T-helper 2 cell (primary cell): ENCODE results near the gene COL5A3.
"Not testable (repeated sequence)": the region's sequence is repeated elsewhere in the genome, so short reads cannot be mapped to it uniquely, and the experiment has no call there.

Source experiments
- DNase-seq, 5 experiments: peaks; one replicate each; pipeline versions ENCODE4 v3.0.0 to v3.0.0-alpha.2; 2012 to 2022
- total RNA-seq, 2 donors: gene quantifications; one replicate each; lab custom pipeline; 2026; lab: John Stamatoyannopoulos, UW

COL5A3 gene
- total RNA-seq, result 0.94 to 2.6 reads per million in 2 donors

- no peak for DNase-seq
These were observed at the start of gene COL5A3 for GRCh38 chr19:10010247-10010691. Gene COL5A3 (minus strand): TSS chr19:10010504. CDS start chr19:10010385, 119 bp downstream.

DNA sequence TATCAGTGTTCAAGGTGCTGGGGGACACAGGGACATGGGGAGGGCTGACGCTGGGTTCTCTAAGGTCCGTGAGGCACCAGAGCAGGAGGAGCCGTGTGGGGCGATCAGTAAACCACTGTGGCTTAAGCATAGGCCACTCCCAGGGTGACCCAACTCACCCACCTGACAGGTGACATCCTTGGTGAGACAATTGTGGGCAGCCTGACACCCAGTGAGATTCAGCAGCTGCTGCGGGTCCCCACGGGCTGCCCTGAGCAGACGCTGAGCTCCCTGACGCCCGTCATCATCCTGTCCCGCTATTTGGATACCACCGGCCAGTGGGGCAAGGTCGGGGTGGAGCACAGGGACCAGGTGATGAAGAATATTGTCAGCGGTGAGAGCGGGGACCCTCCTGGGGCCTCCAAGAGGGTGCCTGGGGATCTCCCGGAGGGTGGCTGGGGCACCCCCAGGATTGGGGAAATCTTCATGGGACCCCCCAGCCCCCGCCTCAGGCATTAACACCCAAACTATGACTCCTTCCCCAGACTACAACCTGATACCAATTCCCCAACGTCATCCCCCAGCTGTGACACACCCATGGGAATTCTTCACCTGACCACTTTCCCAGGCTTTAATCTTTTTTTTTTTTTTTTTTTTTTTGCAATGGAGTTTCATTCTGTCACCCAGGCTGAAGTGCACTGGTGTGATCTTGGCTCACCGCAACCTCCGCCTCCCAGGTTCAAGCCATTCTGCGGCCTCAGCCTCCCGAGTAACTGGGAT is 42.5 kb upstream of the COL5A3 start:
- no peak for DNase-seq

- no peak for DNase-seq
These were observed 39.3 kb upstream of the COL5A3 start for GRCh38 chr19:10049626-10050025.

DNA sequence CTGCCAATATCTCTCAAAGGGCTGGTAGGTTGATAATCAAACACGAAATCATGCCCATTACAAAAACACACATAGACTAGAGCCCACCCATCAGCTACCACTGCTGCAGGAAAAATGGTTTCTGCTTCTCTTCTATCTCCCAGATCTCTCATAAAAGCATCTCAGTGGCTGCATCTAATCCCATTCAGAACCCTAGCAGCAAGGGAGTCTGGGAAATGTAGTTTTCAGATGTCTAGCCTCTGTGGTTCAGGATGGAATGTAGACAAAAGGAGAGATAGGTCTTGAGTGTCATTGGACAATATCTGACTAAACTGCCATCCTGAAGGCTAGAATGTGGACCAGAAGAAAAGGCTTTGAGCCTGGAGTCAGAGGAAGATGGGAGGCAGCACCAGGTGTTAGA is 35.1 kb upstream of the COL5A3 start:
- DNase-seq, result no peak

GRCh38 chr19:10044390-10044789 is 34.1 kb upstream of the COL5A3 start:
- DNase-seq, result peak in 1 of 5 experiments; percentile 10

DNA sequence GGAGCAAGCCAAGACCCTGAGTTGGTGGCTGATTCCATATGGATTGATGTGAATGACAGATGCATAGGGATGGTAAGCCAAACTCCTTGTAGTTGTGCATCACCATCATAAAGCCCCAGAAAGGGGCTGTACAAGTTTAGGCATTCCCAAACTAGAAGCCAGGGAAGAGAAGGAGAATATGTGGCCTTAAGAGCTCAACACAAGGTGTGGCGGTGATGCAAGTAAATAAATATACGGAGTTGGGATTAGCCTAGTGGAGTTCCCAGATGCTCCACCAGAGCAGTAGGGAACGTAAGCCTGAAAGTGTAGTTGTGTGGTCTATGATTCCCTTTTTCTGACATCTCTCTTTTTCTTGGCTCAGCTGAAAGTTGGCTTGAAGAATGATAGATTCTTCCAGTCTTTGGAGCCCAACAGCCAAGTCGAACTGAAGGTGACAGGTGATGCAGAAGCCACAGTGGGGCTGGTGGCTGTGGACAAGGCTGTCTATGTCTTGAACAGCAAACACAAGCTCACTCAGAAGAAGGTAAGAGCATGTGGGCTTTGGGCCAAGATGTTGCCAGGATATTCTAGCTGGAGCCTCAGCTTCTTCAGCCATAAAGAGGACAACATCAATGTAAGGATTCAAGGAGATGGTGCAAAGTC is 33.1 kb upstream of the COL5A3 start:
- no peak for DNase-seq

- no peak for DNase-seq
These were observed 27.5 kb upstream of the COL5A3 start for GRCh38 chr19:10037809-10038208.

DNA sequence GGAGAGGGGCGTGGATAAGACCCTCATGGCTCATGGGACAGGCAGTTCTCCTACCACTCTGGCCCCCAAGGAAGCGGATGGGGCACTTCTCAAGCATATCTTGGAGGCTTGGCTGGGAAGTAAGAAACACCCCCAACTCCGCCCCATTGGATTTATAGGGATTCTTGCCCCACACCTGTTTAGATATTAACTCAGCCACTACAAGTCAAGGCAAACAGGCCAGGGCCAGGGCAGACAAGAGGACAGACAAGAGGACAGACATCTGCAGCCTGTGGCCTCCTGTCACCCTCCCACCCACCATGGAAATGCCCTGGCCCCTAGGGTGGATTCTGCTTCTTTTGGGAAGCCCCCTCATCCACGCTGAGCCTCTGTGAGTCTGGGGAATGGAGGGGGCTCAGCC is 27.1 kb upstream of the COL5A3 start:
- no peak for DNase-seq

DNA sequence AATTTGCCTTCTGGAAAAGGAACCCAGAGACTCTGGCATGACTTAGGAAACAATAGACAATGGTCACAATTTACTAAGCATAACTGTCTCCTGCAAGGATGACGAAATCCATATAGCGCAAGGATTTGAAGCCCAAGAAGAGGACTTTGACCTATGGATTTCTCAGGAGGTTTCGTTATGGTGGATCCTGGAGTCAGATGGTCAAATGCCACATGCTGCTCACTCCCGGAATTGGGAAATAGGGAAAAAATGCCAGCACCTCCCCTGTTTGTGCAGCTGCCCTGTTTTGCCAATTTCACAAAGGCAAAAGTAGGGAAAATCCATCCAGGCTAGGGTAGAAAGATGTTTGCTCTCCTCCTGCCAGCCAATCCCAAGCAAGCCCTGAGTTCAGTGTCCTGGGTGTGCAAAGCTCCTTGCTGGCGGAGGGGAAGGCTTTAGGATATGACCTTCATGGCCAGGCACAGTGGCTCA is 26.3 kb upstream of the COL5A3 start:
- no peak for DNase-seq

DNA sequence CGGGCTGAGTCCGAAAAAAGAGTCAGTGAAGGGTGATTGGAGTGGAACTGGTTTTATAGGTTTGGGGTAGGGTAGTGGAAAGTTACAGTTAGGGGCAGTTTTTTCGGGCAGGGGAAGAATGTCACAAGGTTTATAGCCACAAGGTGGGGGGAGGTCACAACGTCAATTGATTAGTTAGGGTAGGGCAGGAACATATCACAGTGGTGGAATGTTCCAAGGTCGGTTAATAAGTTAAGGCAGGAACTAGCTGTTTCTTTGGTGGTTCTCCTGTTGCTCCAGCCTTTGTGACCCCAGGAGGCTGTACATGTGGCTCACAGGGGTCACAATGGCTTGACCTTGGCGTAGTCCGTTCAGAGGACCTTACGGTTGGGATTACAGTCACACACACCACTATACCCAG is 23.3 kb upstream of the COL5A3 start:
- DNase-seq, result no peak

- peak; percentile 58 to 70 (median 64) for DNase-seq
These were observed 17.1 kb upstream of the COL5A3 start for GRCh38 chr19:10027158-10027997.

DNA sequence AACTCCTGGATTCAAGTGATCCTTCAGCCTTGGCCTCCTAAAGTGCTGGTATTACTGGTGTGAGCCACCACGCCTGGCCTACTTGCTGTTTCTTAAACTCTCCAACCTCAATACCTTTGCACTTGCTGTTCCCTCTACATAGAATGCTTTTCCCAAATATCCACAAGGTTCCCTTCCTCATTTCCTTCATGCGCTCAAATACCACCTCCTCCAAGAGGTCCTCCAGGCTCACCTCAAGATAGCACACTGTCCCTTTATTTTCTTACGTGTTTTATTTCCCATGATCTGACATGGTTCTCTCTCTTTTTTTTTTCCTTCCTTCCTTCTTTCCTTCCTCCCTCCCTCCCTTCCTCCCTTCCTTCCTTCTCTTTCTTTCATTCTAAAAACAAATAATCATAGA is 16.4 kb upstream of the COL5A3 start:
- DNase-seq, result no peak

DNA sequence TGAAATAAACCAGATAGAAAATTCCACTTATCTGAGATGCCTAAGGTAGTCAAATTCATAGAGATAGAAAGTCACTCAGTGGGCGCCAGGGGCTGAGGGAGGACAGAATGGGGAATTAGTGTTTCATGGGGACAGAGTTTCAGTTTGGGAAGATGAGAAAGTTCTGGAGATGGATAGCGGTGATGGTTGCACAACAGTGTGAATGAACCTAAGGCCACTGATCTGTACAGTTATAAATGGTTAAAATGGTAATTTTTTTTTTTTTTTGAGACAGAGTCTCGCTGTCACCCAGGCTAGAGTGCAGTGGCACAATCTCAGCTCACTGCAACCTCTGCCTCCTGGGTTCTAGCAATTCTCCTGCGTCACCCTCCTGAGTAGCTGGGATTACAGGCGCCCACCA is 12.8 kb upstream of the COL5A3 start:
- not testable (repeated sequence) for DNase-seq

GRCh38 chr19:10021863-10022262 is 11.6 kb upstream of the COL5A3 start:
- no peak for DNase-seq

DNA sequence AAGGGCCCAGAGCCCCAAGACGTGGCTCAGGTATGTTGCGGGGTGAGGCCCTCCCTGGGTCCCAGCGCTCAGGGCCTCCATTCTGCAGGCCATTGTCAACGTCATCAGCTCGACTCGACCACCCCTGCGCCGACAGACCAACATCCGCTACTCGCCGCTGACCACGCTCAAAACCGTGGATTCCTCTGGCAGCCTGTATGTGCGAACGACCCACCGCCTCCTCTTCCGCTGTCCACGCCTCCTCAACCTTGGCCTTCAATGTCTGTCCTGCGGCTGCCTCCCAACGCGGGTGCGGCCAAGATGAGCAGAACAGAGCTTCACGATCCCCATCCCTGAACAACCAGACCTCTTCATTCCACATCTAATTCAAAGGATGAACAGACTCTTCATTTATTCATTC is 11.1 kb upstream of the COL5A3 start:
- no peak for DNase-seq

- no peak for DNase-seq
These were observed 10.5 kb upstream of the COL5A3 start for GRCh38 chr19:10020851-10021250.

DNA sequence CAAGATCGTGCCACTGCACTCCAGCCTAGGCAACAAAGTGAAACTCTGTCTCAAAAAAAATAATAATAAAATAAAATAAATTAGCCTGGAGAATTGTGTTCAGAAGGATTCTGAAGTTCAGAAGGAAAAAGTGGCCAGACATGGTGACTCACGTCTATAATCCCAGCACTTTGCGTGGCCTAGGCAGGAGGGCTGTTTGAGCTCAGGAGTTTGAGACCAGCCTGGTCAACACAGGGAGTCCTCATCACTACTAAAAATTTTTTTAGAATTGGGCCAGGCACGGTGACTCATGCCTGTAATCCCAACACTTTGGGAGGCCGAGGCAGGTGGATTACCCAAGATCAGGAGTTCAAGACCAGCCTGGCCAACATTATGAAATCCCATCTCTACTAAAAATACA is 8.9 kb upstream of the COL5A3 start:
- DNase-seq, result no peak

- DNase-seq, result no peak
These were observed 8.5 kb upstream of the COL5A3 start for GRCh38 chr19:10018786-10019185.

- DNase-seq, result no peak
These were observed 8.0 kb upstream of the COL5A3 start for GRCh38 chr19:10018263-10018662.

DNA sequence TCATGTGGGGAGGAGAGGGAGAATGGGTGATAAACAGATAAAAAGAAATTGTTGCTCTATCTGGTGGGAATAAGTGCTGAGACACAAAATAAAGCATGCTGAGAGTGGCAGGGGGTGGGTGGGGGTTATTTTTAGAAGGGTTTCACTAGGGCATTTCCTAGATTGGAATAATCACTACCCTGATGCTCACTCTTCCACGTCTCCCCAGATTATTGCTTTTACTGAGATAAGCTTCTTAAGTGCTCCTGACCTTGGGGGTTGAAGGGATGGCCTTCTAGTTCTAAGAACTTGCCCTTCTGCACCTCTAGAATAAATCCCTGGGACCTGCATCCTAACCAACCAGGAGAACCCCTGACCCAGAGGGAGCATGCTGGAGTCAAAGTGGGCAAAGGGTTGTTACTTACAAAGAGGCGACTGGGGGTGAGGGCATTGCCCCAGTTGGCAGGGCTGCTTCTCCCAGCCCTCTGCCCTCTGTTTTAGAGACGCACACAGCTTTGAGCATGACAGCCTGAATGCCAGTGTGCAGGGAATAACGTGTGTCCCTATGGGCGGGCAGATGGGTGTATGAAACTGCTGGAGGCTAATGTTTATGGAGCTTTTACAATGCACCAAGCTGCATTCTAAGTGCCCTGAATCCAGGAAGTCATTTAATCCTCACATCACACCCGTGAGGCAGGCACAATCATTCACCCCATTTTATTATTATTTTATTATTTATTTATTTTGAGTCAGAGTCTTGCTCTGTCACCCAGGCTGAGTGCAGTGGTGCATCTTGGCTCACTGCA is 3.7 kb upstream of the COL5A3 start:
- no peak for DNase-seq

DNA sequence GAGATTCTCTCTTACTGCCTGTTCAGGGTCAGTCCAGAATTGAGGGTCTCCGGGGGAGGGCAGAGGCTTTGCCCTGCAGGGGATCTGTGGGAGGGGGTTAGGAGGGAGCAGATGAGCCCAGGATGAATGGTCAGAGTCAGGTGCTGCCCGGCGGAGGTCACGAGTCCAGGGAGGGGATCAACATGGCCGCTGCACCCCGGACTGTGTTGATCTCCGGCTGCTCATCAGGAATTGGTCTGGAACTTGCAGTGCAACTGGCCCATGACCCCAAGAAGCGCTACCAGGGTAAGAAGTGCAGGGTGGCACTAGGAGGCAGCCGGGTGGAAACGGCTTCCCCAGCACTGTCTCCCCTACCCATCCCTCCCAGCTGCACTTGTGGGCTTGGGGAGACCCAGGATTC is 3.0 kb upstream of the COL5A3 start, which contains the start of gene RDH8:
RDH8 (plus strand) TSS at position 168 of the 400 bp plus-strand sequence; CDS start at position 183, 15 bp downstream.
- no peak for DNase-seq

DNA sequence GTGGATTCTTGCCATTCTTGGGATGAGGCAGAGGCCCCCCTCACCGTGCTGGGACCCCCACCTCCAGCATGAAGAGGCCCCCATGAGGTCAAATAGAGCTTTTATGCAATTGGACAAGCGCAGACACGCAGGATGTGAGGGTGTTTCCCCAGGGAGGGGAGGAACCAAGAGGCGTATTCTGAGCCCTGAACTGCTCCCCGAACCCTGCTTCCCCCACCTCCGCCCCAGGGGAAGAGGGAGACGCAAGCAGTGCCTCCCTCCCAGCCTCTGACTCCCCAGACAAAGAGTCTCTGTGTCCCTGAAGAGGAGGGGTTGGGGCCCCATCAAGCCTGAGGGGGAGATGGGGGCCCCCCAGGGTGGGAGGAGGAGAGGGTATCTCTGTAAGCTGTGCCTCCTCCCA is 1.7 kb upstream of the COL5A3 start:
- no peak for DNase-seq
